Measurements from ENCODE around the gene CTIF.
"Not testable (repeated sequence)": the region's sequence is repeated elsewhere in the genome, so short reads cannot be mapped to it uniquely, and the experiment has no call there.

Gene CTIF

GRCh38 chr18:48538531-48539405 lies at the start of gene CTIF:
Gene CTIF (plus strand): TSS chr18:48539031. CDS start chr18:48619566, 80,535 bp downstream.
- DNase-seq: peak; percentile 95 to 96

GRCh38 chr18:48490641-48491293 lies 48.1 kb upstream of the CTIF start:
- no peak for DNase-seq

GRCh38 chr18:48492880-48493279 lies 46.0 kb upstream of the CTIF start:
- DNase-seq: no peak

- DNase-seq: no peak
Observed at GRCh38 chr18:48493434-48494230, 45.2 kb upstream of the CTIF start.

- no peak for DNase-seq
Observed at GRCh38 chr18:48497863-48498262, 41.0 kb upstream of the CTIF start.

- no peak for DNase-seq
Observed at GRCh38 chr18:48500517-48500916, 38.3 kb upstream of the CTIF start.

GRCh38 chr18:48502906-48503305 lies 35.9 kb upstream of the CTIF start:
- no peak for DNase-seq

- no peak for DNase-seq
Observed at GRCh38 chr18:48504819-48505218, 34.0 kb upstream of the CTIF start.

GRCh38 chr18:48506983-48507568 lies 31.8 kb upstream of the CTIF start:
- DNase-seq: not testable (repeated sequence)

- DNase-seq: not testable (repeated sequence)
Observed at GRCh38 chr18:48512498-48512897, 26.3 kb upstream of the CTIF start.

- DNase-seq: peak; percentile 7 to 28
Observed at GRCh38 chr18:48514786-48515185, 24.0 kb upstream of the CTIF start.

GRCh38 chr18:48517048-48517447 lies 21.8 kb upstream of the CTIF start:
- DNase-seq: no peak

- no peak for DNase-seq
Observed at GRCh38 chr18:48519431-48520100, 19.3 kb upstream of the CTIF start.

GRCh38 chr18:48521723-48522122 lies 17.1 kb upstream of the CTIF start:
- DNase-seq: no peak

GRCh38 chr18:48525671-48526070 lies 13.2 kb upstream of the CTIF start:
- no peak for DNase-seq

- no peak for DNase-seq
Observed at GRCh38 chr18:48527461-48527860, 11.4 kb upstream of the CTIF start.

GRCh38 chr18:48528861-48529260 lies 10.0 kb upstream of the CTIF start:
- no peak for DNase-seq

GRCh38 chr18:48529796-48530195 lies 9.0 kb upstream of the CTIF start:
- no peak for DNase-seq

- no peak for DNase-seq
Observed at GRCh38 chr18:48530399-48531081, 8.3 kb upstream of the CTIF start.

GRCh38 chr18:48531082-48531403 lies 7.8 kb upstream of the CTIF start:
- DNase-seq: no peak

- no peak for DNase-seq
Observed at GRCh38 chr18:48531908-48532307, 6.9 kb upstream of the CTIF start.

Data from SHP77 (cell line).